Smooth muscle cell of bladder (primary cell): ENCODE measurements around the gene SPON1. TPM values are rescaled to one million over a fixed set of nuclear protein-coding genes. Genes with fewer than 3 reads are reported as not detected.

Source experiments
- total RNA-seq: library from RNA; depleted of rRNA; stranded (reverse); fragments of >200 nt; gene quantifications from 2 replicates; pipeline ENCODE4 v1.2.3, GENCODE V29; 2014

Gene SPON1
- 18.3 and 30.8 TPM in 2 replicates for total RNA-seq

DNA sequence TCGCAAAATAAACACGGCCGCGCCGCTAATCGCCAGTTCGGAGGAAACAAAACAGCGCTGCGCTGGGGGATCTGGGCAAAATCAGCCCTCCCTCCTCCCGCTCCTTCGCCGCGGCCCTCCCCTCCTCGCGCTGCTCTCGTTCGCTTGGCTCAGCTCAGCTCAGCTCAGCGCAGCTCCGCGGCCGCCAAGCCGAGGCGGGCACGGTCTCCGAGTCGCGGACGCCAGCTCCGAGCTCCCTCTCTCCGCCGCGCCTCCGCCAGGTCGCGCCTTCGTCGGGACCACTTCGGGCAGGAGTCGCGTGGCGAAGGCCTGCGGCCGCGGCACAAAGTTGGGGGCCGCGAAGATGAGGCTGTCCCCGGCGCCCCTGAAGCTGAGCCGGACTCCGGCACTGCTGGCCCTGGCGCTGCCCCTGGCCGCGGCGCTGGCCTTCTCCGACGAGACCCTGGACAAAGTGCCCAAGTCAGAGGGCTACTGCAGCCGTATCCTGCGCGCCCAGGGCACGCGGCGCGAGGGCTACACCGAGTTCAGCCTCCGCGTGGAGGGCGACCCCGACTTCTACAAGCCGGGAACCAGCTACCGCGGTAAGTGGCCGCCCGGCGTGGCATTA is at the start of gene SPON1:
SPON1 (plus strand) TSS at position 162 of the 607 bp plus-strand sequence; CDS start at position 344, 182 bp downstream.

